ENCODE measurements around the gene WAPL. TPM values are rescaled to one million over a fixed set of nuclear protein-coding genes. Genes with fewer than 3 reads are reported as not detected.

WAPL gene
- total RNA-seq, 1 donor from 2014 or later = 79.4 TPM

DNA sequence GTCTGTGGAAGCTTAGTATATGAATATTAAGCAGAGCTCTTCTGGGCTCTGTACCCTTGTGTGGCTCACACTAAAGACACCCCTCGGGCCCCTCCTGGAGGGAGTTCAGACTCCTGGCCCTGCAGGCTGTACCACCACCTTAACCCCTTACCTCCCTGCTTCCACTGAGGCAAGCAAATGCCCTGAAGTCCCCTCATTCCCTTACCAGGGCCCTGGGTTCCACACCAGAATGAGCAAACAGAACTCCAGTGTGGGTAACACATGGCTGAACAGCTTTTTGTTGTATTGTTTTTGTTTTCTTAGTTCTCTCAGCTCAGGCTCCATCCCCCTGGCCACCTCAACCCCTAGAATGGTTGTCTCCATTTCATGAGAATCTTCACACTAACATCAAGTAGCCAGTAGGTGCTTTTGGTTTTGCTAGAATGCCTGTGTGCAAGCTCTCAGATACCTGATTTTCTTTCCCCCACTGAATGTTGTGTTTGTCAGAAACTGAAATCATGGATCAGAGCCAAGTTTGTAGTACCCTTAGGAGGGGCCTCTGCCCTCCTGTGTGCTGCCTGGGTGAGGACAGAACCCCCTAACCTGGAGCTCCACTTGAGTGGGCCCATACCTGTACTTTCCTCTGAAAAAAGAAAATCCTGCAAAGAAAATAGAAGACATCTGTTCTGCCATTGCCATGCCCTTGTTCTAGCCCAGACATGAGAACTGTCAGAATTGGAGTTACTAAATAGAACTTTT lies 2.8 kb upstream of the WAPL start:
- H3K79me2 ChIP-seq (ENCODE audit: low read depth) = peaks cover 47% of the 10 kb centered on the region
- no peaks in the 10 kb centered on the region for H3K36me3 ChIP-seq
- H3K4me3 ChIP-seq = no peak overlapping the region
- Mint-ChIP-seq H3K36me3 (peaks cover 4% of the 10 kb centered on the region), H3K4me1 (peaks cover 39% of the 10 kb centered on the region), H3K9me3 (no peaks in the 10 kb centered on the region), H3K4me3 (peak overlapping the region; percentile 93), H3K27me3 (ENCODE audit: insufficient read depth, low read depth) (peaks cover 3% of the 10 kb centered on the region), H3K27ac (no peak overlapping the region)
- H3K27me3 ChIP-seq = peaks cover 5% of the 10 kb centered on the region
- no peak for TF ChIP-seq EZH2 (IDR thresholded peaks at IDR 0.05)
- TF ChIP-seq, protein P1, sequence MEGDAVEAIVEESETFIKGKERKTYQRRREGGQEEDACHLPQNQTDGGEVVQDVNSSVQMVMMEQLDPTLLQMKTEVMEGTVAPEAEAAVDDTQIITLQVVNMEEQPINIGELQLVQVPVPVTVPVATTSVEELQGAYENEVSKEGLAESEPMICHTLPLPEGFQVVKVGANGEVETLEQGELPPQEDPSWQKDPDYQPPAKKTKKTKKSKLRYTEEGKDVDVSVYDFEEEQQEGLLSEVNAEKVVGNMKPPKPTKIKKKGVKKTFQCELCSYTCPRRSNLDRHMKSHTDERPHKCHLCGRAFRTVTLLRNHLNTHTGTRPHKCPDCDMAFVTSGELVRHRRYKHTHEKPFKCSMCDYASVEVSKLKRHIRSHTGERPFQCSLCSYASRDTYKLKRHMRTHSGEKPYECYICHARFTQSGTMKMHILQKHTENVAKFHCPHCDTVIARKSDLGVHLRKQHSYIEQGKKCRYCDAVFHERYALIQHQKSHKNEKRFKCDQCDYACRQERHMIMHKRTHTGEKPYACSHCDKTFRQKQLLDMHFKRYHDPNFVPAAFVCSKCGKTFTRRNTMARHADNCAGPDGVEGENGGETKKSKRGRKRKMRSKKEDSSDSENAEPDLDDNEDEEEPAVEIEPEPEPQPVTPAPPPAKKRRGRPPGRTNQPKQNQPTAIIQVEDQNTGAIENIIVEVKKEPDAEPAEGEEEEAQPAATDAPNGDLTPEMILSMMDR (IDR thresholded peaks at IDR 0.05) = no peak
- peaks cover 18% of the 10 kb centered on the region for H3K4me1 ChIP-seq
- H3K27ac ChIP-seq = no peak overlapping the region
- H3F3A ChIP-seq (ENCODE audit: low read depth) = peaks cover 4% of the 10 kb centered on the region
- no peak overlapping the region for H3K4me2 ChIP-seq
- no peak for DNase-seq (ENCODE audit: low spot score)
- H4K20me1 ChIP-seq (ENCODE audit: low read depth) = peaks cover 26% of the 10 kb centered on the region
- H2AFZ ChIP-seq (replicated peaks) = no peak overlapping the region
- H3K9ac ChIP-seq = no peak overlapping the region
- H3K9me3 ChIP-seq (ENCODE audit: low read depth) = no peaks in the 10 kb centered on the region

DNA sequence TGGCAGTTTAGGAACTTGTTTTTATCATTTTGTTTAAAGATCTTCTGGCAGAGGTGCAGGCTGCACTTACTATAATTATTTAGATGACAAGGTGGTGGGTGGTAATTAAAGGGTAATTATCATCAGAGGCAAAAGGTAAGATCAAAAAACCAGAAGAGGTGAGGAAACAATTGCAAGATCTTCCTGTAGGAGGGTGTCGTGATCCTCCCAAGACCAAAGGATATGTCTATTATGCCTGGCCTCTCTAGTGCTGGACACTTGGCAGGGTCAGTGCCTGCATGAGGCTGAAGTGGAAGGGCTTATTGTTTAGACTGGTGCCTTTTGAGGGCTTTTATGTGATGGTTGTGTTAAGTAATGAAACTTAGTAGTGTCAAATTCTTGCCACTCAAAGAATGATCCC lies 1.8 kb upstream of the WAPL start:
- Histone ChIP-seq H3K4me3 (peak overlapping the region; percentile 88), H4K20me1 (ENCODE audit: low read depth) (peaks cover 37% of the 10 kb centered on the region), H3F3A (ENCODE audit: low read depth) (peaks cover 4% of the 10 kb centered on the region), H3K9me3 (ENCODE audit: low read depth) (no peaks in the 10 kb centered on the region), H3K27me3 (peaks cover 5% of the 10 kb centered on the region), H2AFZ (replicated peaks) (no peak overlapping the region), H3K4me2 (peak overlapping the region; percentile 92), H3K27ac (no peak overlapping the region), H3K4me1 (peaks cover 20% of the 10 kb centered on the region), H3K79me2 (ENCODE audit: low read depth) (peaks cover 58% of the 10 kb centered on the region), H3K36me3 (no peaks in the 10 kb centered on the region), H3K9ac (no peak overlapping the region)
- Mint-ChIP-seq H3K4me3 (peak overlapping the region; percentile 93), H3K27me3 (ENCODE audit: insufficient read depth, low read depth) (peaks cover 3% of the 10 kb centered on the region), H3K36me3 (peaks cover 4% of the 10 kb centered on the region), H3K4me1 (peaks cover 45% of the 10 kb centered on the region), H3K27ac (no peak overlapping the region), H3K9me3 (no peaks in the 10 kb centered on the region)
- TF ChIP-seq, protein P1 (IDR thresholded peaks at IDR 0.05) = peak; percentile 47
- TF ChIP-seq EZH2 (IDR thresholded peaks at IDR 0.05) = no peak
- peak; percentile 59 for DNase-seq (ENCODE audit: low spot score)

DNA sequence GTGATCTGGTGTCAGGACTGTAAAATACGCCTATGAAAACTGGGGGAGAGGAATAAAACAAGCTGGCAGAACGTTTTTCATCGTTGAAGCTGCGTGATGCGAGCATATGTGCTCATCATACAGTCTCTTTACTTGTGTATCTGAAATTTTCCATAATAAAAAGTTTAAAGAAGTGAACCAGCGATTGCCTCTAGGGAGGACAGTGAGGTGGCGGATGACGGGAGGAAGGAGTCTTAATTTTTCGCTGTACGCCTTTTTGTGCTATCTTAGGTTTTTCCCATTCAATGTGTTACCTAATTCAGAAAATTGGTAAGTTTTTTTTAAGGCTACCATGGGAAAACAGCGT lies 891 bp upstream of the WAPL start:
- H4K20me1 ChIP-seq (ENCODE audit: low read depth) = peaks cover 44% of the 10 kb centered on the region
- peaks cover 4% of the 10 kb centered on the region for H3F3A ChIP-seq (ENCODE audit: low read depth)
- peaks cover 5% of the 10 kb centered on the region for H3K27me3 ChIP-seq
- H3K36me3 Mint-ChIP-seq = peaks cover 10% of the 10 kb centered on the region
- H3K9me3 ChIP-seq (ENCODE audit: low read depth) = no peaks in the 10 kb centered on the region
- H3K27me3 Mint-ChIP-seq (ENCODE audit: insufficient read depth, low read depth) = peaks cover 3% of the 10 kb centered on the region
- peaks cover 45% of the 10 kb centered on the region for H3K4me1 Mint-ChIP-seq
- peaks cover 4% of the 10 kb centered on the region for H3K36me3 ChIP-seq
- H3K4me3 Mint-ChIP-seq = peak overlapping the region; percentile 93
- peak overlapping the region; percentile 88 for H3K4me3 ChIP-seq
- H3K9me3 Mint-ChIP-seq = no peaks in the 10 kb centered on the region
- peak overlapping the region; percentile 74 for H3K9ac ChIP-seq
- DNase-seq (ENCODE audit: low spot score) = no peak
- H3K27ac Mint-ChIP-seq = peak overlapping the region; percentile 43
- H3K79me2 ChIP-seq (ENCODE audit: low read depth) = peaks cover 66% of the 10 kb centered on the region
- no peak for TF ChIP-seq EZH2phosphoT487 (IDR thresholded peaks at IDR 0.05)
- TF ChIP-seq, protein P1 (IDR thresholded peaks at IDR 0.05) = no peak
- TF ChIP-seq EZH2 (IDR thresholded peaks at IDR 0.05) = no peak
- H3K4me2 ChIP-seq = peak overlapping the region; percentile 92
- H3K27ac ChIP-seq = no peak overlapping the region
- peaks cover 20% of the 10 kb centered on the region for H3K4me1 ChIP-seq
- H2AFZ ChIP-seq (replicated peaks) = peak overlapping the region; percentile 87
